Panc1 (cell line): ENCODE measurements around the gene ANK3.

Source experiments
- POLR2AphosphoS5 ChIP-seq: IDR thresholded peaks from 2 replicates; pipeline ENCODE4 v1.6.1; 2012; ENCODE audit warnings: mild to moderate bottlenecking, low read depth, low read length, moderate library complexity
- SIN3A ChIP-seq: IDR thresholded peaks from 2 replicates; pipeline ENCODE4 v1.6.1; 2012; ENCODE audit warnings: low read depth, mild to moderate bottlenecking, low read length, moderate library complexity, borderline replicate concordance; ENCODE audit not compliant: insufficient read depth
- TF ChIP-seq, protein P1 (sequence below): fragments of 450-650 bp; IDR thresholded peaks from 2 replicates; pipeline ENCODE4 v1.5.1; 2017; ENCODE audit warnings: mild to moderate bottlenecking
- TF ChIP-seq, protein P2 (sequence below), 2 experiments: IDR thresholded peaks; 2 replicates each; pipeline ENCODE4 v1.6.1; 2011 to 2012; ENCODE audit warnings: low read depth in 2 of 2, control low read depth in 1 of 2, low read length in 1 of 2, mild to moderate bottlenecking in 1 of 2, moderate library complexity in 1 of 2; ENCODE audit not compliant: insufficient read depth in 1 of 2

DNA sequence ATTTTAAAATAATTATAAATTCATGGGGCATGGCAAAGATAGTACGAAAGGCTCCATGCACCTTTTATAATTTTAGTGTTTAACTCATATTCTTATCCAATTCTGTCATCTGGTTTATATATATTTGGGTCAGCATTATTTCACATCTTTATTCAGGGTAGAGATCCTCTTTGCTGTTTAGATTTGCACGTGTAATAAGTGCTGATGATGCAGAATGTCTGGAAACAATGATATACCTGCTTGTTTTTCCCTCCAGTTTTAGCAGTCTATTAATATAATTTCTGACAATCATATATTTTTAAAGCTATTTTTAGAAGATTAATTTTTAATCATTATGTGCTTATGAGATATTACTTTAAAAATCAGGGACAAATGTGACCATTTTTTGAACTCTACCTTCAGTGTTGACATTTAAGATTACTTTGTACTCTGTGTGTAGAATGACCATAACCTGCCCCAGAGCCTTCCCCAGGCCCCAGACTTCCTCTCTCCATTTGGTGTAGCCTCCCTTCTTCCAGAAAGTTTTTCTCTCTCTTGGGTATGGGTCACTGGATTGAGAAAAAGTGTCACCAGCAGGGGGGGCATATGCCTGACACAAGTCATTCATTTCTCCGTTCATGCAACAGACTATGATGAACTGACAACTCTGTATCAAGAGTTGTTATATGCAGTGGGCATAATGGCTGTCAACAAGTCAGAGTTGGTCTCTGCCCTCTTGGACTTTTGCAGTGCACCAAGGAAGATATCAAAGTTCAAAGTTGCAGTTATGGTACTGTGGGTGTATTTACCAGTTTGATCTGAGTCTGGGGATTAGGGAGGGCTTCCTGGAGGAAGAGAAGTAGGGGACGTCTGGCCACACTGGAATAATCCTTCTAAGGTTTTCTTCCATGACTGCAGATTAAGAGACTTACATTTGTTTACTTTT lies 290.7 kb downstream of the ANK3 start:
- TF ChIP-seq, protein P1, sequence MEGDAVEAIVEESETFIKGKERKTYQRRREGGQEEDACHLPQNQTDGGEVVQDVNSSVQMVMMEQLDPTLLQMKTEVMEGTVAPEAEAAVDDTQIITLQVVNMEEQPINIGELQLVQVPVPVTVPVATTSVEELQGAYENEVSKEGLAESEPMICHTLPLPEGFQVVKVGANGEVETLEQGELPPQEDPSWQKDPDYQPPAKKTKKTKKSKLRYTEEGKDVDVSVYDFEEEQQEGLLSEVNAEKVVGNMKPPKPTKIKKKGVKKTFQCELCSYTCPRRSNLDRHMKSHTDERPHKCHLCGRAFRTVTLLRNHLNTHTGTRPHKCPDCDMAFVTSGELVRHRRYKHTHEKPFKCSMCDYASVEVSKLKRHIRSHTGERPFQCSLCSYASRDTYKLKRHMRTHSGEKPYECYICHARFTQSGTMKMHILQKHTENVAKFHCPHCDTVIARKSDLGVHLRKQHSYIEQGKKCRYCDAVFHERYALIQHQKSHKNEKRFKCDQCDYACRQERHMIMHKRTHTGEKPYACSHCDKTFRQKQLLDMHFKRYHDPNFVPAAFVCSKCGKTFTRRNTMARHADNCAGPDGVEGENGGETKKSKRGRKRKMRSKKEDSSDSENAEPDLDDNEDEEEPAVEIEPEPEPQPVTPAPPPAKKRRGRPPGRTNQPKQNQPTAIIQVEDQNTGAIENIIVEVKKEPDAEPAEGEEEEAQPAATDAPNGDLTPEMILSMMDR = peak; percentile 71
- TF ChIP-seq POLR2AphosphoS5 = no peak
- TF ChIP-seq SIN3A = no peak
- TF ChIP-seq, protein P2, sequence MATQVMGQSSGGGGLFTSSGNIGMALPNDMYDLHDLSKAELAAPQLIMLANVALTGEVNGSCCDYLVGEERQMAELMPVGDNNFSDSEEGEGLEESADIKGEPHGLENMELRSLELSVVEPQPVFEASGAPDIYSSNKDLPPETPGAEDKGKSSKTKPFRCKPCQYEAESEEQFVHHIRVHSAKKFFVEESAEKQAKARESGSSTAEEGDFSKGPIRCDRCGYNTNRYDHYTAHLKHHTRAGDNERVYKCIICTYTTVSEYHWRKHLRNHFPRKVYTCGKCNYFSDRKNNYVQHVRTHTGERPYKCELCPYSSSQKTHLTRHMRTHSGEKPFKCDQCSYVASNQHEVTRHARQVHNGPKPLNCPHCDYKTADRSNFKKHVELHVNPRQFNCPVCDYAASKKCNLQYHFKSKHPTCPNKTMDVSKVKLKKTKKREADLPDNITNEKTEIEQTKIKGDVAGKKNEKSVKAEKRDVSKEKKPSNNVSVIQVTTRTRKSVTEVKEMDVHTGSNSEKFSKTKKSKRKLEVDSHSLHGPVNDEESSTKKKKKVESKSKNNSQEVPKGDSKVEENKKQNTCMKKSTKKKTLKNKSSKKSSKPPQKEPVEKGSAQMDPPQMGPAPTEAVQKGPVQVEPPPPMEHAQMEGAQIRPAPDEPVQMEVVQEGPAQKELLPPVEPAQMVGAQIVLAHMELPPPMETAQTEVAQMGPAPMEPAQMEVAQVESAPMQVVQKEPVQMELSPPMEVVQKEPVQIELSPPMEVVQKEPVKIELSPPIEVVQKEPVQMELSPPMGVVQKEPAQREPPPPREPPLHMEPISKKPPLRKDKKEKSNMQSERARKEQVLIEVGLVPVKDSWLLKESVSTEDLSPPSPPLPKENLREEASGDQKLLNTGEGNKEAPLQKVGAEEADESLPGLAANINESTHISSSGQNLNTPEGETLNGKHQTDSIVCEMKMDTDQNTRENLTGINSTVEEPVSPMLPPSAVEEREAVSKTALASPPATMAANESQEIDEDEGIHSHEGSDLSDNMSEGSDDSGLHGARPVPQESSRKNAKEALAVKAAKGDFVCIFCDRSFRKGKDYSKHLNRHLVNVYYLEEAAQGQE (IDR thresholded peaks at IDR 0.05; ENCODE audit: insufficient read depth in 1 of 2, low read depth in 2 of 2, low read length in 1 of 2) = no peak
